ENCODE data around the gene ANKRD23.
"Not testable (repeated sequence)": the region's sequence is repeated elsewhere in the genome, so short reads cannot be mapped to it uniquely, and the experiment has no call there.

ANKRD23 gene

GRCh38 chr2:96815326-96816126 is 28.3 kb downstream of the ANKRD23 start:
- no peak for DNase-seq (ENCODE audit: low read depth)

DNA sequence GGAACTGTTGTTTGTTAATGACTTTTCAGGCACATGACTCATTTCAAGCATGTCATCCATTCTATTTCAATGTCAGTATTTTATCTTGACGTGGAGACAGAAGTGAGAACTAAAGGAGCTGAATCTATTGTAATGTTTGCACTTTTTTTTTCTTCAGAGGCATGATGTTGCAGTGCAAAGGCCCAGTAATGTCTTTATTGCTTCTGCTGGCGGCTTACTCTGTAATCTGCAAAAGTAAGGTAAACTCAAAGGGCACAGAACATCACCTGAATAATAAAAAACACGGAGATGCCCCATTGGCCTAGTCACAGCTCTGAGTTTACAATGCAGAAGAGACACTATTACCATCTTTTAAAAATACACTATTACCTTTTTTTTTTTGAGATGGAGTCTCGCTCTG is 30.2 kb downstream of the ANKRD23 start:
- DNase-seq (ENCODE audit: low read depth), result no peak

GRCh38 chr2:96811917-96812316 is 31.9 kb downstream of the ANKRD23 start:
- DNase-seq (ENCODE audit: low read depth), result peak; percentile 59

DNA sequence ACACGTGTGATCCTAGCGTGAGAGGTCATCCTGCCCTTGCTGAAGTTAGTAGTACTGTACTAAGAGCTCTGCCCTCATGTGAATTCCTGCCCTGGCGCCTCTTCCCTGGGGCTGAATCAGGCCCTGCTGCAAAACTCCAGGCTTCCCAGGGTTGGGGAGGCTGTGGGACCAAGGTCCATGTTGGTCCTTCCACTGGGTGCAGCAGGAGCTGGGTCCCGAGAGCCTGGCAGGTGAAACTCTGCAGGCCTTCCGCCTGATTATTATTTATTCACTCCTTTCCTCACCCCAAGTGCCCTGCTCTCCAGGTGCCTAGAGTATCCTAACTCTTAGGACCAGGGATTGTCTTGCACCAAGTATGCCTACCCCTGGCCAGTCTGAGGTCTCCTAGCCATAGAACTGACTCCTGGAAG is 33.0 kb downstream of the ANKRD23 start:
- no peak for DNase-seq (ENCODE audit: low read depth)

DNA sequence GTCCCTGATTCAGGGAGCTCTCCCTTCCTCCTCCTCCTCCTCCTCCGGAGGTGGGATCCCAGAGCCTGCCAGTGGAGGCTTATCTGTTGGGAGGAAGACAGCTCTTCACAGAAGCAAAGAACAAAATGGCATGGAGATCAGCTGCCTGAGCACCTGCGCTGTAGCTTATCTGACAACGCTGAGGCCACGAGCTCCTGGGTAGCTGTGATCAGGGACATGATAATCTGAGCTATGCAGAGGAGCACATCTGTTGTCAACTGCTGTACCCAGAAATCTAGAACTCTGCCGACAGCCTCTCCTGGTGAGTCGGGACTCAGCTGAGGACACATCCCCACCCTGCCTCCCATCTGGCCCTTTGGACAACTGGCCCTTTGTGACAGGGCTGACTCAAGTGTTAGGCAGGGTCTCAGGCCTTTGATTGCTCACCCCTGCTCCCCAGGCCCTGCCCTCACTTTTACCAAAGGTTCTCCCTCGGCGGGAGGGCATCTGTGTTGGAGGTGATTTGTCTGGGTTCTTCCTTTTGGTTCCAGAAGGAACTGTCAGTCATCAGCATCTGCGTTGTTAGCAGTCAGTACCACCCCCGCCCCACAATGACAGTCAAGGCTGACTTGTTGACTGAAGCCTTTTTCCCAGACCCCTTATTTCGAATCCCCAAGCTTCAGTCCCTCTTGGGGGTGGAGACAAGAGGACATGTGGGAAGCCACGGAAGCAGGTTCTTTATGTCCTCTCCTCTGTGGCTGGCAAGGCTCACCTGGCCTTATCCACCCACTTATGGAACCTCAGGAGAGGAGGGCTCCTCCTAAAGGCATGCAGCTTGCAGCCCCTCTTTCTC is 33.7 kb downstream of the ANKRD23 start:
- DNase-seq (ENCODE audit: low read depth), result no peak

GRCh38 chr2:96809216-96809882 is 34.5 kb downstream of the ANKRD23 start:
- DNase-seq (ENCODE audit: low read depth), result no peak

- no peak for DNase-seq (ENCODE audit: low read depth)
Measured at GRCh38 chr2:96808176-96808837, 35.5 kb downstream of the ANKRD23 start.

DNA sequence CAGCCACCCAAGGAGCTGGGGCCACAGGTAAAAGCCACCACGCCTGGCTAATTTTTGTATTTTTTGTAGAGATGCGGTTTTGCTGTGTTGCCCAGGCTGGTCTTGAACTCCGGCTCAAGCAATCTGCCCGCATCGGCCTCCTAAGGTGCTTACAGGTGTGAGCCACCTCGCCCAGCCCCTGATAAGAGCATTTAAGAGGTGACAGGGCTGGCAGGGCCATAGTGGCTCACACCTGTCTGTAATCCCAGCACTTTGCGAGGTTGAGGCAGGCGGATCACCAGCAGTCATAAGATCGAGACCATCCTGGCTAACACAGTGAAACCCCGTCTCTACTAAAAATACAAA is 36.7 kb downstream of the ANKRD23 start:
- DNase-seq (ENCODE audit: low read depth), result no peak

DNA sequence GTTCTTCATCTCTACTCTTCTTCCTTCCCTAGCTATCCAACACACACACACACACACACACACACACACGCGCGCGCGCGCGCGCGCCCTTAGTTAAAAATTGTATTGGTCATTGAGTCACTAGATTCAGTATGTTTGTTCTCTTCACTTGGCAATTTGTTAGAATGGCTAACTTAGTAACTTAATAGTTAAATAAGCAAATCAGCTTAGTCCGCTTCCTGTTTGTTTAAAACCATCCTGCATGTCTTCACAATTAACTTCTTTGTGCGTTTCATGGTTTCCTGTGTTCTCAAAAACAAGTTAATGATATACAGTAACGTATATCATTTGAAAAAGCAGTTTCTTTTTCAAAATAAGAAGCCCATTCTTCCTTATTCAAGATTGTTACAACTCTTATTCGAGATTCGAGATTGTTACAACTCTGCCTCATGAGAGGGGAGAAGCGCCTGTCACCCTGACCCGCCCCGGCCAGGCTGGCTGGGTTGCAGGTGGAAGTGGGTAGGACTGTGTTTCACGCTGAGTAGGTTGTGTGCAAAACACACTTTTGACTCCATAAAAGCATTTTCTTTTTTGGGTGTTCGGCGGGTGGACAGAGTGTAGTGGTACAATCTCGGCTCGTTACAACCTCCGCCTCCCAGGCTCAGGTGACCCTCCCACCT is 37.2 kb downstream of the ANKRD23 start:
- DNase-seq (ENCODE audit: low read depth), result no peak

GRCh38 chr2:96805946-96806345 is 37.9 kb downstream of the ANKRD23 start:
- DNase-seq (ENCODE audit: low read depth), result not testable (repeated sequence)

- DNase-seq (ENCODE audit: low read depth), result no peak
Measured at GRCh38 chr2:96804986-96805385, 38.8 kb downstream of the ANKRD23 start.

DNA sequence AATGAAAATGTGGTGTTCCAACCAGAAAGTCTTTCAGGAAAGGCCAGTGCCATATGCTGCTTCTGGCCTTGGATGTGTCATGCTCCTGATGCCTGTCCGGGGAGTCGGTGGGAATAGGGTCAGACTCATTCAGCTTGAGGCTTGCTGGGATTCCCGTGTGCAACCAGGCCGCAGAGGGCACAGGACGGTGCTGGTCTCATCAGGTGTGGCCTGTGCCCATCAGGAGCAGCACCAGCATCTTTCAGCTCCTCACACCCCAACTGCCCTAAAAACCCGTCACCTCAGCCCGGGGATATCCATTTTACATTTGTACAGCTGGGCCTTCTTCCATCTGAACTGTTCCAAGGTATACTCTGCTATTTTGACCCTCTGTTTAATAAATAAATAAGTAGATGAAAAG is 41.1 kb downstream of the ANKRD23 start:
- DNase-seq (ENCODE audit: low read depth), result no peak

DNA sequence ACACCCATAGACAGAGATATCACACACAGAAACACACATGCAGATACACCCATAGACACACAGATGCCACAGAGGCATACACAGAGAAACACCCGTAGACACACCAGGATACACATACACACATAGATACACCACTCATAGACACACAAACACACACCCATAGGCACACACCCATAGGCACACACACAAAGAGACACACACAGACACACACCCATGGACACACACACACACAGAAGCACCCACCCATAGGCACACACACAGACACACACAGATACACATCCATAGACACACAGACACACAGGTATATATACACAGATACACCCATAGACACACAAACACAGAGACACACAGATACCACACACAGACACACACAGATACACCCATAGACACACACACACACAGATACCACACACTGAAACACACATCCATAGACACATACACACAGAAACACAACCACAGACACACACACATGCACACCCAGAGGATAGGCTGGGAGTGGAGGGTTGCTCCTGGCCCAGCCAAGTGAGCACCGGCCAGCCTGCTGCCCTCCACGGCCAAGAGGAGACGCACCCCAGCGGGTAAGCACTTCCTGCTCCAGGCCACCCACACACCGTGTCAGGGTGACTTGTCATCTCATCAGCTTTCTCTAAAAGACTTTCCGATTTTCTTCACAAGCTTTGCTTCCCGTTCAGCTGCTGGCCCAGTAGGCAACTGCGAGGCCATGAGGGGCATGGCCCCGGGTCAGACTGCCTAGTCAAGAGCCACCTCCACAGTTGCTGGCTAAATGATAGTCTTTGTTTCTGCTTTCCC is 41.8 kb downstream of the ANKRD23 start:
- DNase-seq (ENCODE audit: low read depth), result no peak

DNA sequence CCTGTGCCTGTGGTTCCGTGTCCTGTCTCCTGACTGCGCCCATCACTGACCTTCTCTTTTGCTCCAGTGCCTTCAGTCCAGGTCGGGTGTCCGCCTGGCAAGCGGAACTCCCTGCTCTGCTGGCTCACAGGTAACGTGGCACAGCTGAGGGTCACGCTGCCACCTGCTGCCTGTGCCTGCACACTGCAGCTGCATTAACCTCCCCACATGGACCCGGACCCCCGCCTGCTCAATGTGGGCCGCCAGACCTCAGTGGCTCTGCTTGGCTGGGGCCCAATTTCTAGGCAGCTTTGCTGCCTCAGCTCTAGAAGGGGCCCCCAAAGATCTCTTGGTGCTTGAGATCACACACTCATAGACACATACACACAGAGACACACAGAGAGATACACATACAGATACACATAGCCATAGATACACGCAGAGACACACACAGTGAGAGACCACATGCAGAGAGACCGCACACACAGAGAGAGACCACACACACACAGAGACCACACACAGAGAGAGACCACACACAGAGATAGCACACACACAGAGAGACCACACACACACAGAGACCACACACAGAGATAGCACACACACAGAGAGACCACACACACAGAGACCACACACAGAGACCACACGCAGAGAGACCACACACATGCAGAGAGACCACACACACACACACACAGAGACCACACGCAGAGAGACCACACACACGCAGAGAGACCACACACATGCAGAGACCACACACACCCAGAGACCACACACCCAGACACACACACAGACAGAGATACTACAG is 42.6 kb downstream of the ANKRD23 start:
- no peak for DNase-seq (ENCODE audit: low read depth)

DNA sequence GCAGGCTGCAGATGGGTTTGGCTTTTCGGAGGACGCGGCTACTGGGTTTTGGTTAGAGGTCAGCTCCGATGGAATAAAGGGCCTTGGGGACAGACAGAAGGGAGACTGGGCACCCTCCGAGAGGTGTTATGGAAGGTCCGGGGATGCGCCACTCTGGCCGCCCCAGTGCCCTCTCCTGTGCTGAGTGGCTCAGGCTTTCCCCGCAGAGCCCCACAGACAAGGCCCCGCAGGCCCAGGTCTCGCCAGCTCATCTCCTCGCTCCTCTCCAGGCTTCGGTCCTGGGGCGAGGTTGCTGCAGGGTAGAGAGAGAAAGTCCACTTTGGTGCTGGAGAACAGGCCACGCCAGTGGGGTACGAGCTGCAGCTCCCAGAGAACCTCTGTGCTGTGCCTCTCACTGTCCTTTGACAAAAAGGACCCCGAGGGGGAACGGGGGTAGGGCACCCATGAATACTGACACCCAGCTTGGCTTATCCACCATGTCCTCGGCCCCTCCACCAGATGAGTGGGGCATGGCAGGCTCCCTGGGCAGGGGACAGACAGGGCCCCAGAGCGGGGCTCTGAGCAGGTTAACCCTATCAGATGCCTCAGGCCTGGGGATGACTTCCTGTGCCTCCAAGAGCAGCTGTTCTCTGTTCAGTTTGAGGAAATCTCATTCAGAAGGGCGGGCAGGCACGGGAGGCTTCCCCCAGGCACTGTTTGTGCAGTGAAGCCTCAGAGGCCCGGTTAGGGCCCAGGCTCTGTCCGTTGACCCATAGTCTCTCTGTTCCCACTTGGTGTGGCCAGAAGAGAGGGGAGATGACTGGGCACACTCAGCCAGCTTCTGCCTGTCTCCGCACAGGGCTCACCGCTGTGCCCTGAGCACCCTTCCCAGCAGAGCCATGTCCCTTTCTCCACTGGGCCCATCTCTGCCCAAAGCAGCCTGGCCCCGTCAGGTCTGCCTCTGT is 43.5 kb downstream of the ANKRD23 start:
- no peak for DNase-seq (ENCODE audit: low read depth)

DNA sequence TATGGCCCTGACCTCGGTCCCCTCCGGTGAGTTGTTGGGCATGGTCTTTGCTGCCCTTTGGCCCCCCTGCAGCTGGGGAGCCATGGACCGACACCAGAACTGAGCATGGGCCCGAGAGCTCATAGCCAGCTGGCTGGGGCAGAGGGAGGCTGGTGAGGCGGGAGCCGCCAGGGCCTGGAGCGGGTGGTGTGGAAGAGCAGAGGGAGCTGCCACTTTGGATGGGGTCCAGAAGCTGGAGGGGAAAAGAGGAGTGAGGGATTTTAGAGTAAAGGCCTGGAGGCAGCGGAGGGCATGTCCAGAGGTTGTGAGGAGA is 44.2 kb downstream of the ANKRD23 start:
- no peak for DNase-seq (ENCODE audit: low read depth)

DNA sequence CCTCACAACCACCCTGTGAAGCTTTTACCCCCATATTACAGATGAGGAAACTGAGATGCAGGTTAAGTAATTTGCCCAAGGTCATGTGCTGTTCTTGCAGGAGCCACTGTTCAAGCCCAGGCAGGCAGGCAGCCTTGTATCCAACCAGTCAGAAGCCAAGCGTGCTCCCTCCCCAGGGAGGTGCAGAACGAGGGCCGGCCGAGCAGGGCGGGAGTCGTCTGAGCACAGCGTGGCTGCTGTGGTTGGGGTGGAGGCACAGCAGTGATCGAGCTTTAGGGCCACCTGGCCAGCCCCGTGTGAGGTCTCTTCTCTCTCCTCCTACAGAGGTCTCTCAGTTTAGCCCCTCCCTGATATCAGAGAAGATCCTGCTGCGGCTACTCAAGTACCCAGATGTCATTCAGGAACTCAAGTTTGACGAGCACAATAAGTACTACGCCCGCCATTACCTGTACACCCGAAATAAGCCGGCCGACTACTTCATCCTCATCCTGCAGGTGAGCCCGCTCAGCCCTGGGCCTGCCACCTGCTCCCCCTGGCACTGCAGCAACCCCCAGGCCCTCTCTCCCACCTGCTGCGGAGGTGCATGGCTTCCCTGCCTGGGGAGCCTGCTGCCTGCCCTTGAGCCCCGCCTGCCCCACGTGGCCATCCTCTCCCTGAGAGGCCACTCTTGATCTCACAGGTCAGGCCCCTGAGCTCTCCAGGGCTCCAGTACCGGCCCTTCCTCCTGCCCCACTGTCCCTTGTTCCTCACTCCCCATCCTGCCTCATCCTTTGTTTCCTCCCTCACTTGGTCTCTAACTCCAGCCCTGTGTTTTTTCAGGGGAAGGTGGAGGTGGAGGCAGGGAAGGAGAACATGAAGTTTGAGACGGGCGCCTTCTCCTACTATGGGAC is 44.8 kb downstream of the ANKRD23 start:
- DNase-seq (ENCODE audit: low read depth), result no peak

GRCh38 chr2:96797066-96797625 is 46.7 kb downstream of the ANKRD23 start:
- DNase-seq (ENCODE audit: low read depth), result no peak

Measured in fibroblast of the conjunctiva (primary cell).